ENCODE measurements around the gene VEZT.
"Not testable (repeated sequence)": the region's sequence is repeated elsewhere in the genome, so short reads cannot be mapped to it uniquely, and the experiment has no call there.

Gene VEZT

DNA sequence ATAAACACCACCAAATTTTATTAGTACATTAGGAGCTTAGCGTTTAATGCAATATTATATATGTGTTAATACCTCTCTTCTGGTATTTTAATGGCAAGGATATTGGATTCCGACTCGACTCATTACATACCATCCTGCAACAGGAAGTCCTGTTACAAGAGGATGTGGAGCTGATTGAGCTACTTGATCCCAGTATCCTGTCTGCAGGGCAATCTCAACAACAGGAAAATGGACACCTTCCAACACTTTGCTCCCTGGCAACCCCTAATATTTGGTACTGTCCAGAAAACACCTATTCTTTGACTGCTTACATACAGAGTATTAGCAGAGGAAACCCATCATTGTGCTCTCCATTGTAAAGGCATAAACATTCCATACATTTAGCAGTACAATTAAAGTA is 45.2 kb downstream of the VEZT start:
- no peak for DNase-seq

DNA sequence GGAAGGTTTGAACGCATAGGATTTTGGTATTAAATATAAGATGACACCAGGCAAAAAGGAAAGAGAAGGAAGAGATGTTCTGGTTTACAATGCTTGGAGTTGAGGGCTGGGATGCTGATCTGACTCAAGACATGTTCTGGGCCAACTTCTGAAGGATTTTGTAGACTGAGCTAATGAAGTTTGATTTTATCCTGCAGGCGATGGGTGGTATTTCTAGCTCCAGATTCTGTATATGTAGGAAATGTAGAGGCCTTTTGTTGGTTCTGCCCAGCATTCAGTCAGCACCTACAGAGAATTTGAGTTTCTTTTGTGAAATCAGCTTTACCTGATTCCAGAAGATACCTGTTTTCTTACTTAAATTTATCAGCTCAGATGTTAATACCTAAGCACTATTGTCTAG is 48.2 kb downstream of the VEZT start:
- DNase-seq: no peak

DNA sequence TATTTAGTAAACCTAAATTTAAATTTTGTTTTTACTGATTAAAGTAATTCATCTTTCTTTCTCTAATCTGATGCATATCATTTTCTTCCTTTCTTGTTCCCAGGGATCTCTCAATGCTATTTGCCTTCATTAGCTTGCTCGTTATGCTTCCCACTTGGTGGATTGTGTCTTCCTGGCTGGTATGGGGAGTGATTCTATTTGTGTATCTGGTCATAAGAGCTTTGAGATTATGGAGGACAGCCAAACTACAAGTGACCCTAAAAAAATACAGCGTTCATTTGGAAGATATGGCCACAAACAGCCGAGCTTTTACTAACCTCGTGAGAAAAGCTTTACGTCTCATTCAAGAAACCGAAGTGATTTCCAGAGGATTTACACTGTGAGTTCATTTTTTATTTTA is 48.6 kb downstream of the VEZT start:
- no peak for DNase-seq

DNA sequence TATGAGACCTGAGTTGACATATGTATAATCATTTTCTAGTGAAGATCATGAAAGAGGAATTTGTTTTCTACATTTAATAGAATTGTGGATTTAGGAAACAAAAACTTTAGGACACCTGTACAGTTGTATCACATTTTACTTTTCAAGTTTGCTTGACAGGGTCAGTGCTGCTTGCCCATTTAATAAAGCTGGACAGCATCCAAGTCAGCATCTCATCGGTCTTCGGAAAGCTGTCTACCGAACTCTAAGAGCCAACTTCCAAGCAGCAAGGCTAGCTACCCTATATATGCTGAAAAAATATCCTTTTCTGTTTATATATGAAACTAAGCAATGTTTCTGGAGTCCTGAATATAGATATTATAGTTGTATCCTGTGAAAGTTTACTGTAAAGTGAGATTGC is 52.3 kb downstream of the VEZT start:
- no peak for DNase-seq

DNA sequence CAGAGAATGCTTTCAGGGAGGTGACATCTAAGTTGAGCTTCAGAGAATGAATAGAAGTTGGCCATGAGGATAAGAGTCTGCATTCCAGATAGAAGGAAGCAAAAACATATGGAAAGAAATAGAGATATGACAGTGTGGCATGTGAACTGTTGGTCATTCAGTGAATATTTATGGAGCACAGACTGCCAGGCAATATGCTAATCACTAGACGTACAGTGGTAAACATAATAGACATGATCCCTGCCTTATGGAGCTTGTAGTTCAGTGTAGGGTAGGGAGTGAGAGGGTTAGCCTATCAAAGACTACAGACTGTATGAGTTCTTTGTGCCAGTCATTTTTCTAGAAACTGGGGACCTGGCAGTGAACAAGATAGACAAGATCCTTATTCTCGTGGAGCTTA is 53.9 kb downstream of the VEZT start:
- no peak for DNase-seq

DNA sequence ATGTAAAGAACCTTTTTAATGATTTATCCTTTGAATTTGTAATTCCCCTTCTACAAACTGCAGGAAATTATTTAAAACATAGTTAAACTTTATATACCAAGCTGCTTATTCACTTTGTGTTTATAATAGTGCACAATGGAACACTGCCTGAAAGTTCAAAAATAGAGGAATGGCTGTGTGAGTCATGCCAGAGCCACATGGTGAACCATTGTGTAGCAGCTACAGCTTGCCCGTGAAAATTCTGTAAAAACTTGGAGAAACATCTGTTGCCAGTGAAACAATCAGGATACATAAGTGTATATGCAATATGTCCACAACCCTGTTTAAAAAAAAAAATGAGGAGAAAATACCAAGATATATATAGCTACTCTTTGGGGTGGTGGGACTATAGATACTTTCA is 59.5 kb downstream of the VEZT start:
- DNase-seq: no peak

DNA sequence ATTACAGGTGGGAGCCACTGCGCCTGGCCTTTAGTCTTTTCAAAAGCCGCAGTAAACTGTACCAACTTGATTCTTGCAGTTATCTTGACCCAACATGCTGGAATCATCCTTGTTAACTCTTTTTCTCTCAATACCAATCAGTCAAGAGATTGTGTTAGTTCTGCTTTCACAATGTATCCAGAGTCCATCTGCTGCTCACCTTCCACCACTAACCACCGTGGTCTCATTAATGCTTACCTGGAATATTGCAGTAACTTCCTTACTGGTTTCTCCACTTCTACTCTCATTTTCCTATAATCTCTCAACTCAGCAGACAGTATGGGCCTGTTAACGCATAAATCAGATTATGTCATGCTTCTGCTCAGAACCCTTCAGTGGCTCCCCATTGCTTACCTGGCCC is 62.2 kb downstream of the VEZT start:
- DNase-seq: no peak

GRCh38 chr12:95282266-95282665 is 64.7 kb downstream of the VEZT start:
- no peak for DNase-seq

- no peak for DNase-seq
Measured at GRCh38 chr12:95283371-95283770, 65.8 kb downstream of the VEZT start.

DNA sequence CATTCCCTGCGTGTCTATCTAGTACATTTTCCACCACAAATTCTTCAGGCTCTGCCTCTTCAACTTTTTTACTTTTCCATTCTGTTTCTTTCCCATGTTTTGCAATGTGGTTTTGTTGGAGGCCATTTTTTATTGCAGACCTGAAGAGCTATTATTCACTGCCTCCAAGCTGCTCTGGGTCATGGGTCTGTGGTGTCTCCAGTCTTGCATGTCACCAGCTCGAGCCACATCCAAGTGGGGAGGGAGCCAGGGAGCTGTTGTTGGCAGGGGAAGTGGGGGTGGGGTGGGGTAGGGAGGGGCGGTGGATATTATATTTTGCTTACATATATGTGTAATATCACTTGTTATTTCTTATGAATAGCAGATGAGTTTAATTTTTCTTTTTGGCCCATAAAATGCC is 69.1 kb downstream of the VEZT start:
- no peak for DNase-seq

DNA sequence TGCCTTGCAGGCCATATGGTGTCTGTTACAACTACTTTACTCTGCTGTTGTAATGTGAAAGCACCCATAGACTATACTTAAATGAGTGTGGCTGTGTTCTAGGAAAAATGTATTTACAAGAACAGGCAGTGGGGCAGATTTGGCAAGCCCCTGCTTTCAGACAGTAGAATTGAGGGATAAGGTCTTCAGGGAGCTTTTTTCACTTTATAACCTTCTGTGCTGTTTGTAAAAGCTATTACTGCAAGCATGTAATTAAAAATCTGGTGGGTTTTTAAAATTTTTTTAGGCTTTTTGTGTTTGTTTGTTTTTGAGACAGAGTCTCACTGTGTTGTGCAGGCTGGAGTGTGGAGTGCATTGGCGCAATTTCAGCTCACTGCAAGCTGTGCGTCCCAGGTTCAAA is 73.9 kb downstream of the VEZT start:
- no peak for DNase-seq

DNA sequence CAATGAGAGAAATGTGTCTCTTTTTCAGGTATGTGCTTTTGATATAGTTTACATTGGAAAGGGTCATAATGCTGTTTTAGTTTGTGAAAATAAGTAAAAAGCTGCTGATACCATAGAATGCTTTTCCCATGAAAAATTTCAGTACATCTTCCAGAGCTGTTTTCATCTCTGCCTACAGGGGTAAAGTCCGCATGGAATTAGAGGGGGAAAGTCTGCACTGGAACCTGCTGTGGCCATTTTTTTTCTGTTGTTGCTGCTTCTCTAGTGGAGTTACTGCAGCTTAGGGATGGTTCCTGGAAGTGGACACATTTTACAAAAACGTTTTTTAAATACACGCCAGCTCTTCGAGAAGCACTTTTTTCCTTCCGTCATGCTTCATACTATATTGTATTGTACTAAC is 81.3 kb downstream of the VEZT start:
- DNase-seq: no peak

- DNase-seq: no peak
Measured at GRCh38 chr12:95300286-95300685, 82.7 kb downstream of the VEZT start.

- DNase-seq: no peak
Measured at GRCh38 chr12:95303476-95303875, 85.9 kb downstream of the VEZT start.

DNA sequence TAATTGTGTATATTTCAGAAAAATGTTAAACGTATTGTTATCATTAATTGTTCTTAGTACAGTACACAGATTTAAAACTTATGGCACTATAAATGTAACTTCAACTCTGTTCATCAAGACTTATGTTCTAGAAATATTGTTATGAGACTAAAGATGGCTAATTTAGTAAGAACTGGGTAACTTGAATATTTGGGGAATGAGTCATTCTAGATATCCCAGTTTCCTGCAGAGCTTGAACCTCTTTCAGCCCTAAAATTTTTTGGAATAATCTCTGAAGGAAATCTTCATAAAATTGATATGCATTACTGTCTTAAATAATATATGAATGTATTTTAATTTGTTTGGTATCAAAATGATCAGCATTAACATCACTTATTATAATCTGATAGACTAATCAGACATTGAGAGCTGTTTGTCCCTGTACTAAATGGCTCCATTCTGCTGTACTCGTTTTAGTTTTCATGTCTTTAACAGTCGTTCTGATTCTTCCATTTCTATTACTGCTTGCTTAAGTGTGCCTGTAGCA is 87.1 kb downstream of the VEZT start:
- no peak for DNase-seq

DNA sequence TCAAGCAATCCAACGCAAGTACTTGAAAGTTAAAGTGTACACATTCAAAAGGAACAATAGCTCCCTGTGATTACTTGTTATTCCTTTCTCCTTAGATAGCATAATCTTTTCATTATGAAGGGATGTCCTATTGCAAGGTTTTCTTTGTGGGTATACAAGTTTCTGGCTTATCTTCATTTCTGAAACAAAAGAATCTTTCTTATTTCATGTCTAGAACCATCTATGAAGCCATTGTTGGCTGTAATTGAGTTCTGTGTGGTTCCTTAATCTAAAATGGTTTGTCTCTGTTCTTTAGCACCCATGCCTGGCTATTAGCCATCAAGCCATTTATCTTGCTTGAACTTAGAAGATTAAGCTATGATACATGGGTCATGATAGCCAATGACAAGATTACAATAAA is 95.0 kb downstream of the VEZT start:
- DNase-seq: no peak

GRCh38 chr12:95314756-95315155 is 97.1 kb downstream of the VEZT start:
- DNase-seq: not testable (repeated sequence)

DNA sequence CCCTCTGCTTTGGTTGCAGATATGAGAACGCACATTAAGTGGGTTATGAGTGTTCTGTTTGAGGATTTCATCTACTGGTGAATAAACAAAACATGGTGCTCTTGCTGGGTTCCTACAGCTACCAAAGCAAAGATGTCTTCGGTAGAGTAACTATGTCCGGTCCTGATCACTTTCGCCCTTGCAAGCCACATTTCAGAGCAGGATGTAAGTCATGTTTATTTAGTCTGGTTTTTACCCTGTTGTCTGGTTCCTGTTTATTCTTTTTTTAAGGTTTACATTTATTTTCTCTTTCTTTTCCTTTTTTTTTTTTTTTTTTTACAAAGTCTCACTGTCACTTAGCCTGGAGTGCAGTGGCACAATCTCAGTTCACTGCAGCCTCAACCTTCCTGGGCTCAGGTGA is 99.2 kb downstream of the VEZT start:
- DNase-seq: no peak

GRCh38 chr12:95318071-95318545 is 100.5 kb downstream of the VEZT start:
- no peak for DNase-seq

DNA sequence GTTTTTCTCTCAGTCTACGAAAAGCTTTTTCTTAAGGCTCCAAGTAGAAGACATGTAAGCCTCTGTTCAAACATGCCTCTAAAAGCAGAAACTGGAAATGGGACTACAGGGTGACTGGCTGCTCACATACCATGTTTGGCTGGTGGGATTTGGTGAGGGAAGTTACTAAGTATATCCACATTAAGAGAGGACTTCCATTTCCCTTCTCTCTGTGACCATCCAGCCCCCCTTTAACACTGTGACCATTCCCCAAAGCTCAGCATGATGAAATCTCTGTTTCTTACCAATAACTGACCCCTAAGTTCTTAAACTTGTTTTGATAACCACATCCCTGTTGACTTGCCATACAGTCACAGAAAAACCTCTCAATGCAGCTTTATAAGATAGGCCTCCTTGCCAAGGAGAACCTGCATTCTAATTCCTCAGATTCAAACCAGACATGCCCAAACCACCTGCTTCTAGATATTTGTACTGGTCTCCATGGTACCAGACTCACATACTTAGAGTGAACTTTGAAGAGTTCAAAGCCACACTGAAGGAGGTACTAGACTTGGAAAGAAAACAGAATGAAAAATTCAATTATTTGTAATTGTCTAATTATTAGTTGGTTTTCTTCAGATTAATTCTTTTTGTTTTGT is 102.2 kb downstream of the VEZT start:
- no peak for DNase-seq

DNA sequence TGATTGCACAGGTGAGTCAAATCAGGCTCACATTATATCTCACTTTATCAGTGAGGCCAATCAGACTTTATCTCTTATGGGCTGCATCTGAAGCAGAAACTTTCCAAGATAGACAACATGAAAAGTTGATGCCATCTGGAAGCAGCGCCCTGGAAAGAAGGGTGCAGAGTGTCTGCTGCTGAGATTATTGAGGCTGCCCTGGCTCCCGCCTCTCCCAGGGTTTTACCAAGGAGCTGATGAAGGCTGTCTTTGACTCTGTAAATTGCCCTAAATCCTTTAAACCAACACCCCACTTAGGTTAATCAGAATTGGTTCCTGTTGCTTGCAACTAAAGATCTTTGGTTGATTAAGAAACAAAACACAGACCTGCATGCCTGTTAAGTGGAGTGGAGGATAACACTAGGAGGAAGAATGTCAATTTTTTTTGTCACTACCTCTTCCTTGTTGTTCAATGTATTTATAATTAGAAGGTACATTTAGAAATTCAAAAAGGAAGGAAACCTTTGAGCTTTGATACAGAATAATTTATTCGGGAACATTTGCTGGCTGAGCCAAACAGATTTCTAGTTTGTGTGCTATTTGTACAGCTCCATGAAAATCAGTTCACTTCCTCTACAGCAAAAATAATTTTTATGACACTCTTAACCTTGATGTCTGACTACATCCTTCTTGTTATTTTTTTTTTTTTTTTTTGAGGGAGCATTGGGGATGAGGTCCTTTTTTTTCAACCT is 104.1 kb downstream of the VEZT start:
- no peak for DNase-seq

- no peak for DNase-seq
Measured at GRCh38 chr12:95322326-95322725, 104.7 kb downstream of the VEZT start.

DNA sequence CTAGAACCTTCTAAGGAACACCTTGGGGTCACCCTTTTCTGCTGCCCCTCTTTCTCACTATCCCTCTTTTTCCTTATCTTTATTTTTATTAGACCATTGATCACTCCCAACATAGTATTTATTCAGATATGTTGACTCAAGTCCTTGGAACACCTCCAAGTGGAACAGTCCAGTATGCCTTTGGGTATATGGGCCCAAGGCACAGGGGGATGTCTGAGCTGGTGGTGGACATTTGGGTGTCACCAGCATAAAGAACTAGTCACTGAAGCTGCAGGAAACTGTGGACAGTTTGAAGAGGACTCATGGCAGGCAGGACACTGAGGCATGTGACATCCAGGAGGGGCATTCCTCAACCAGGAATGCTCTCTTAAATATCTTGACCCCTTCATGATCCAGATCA is 105.6 kb downstream of the VEZT start:
- no peak for DNase-seq

- not testable (repeated sequence) for DNase-seq
Measured at GRCh38 chr12:95324246-95324645, 106.6 kb downstream of the VEZT start.

- no peak for DNase-seq
Measured at GRCh38 chr12:95325501-95325900, 107.9 kb downstream of the VEZT start.

Data from activated CD4-positive, CD25-positive, alpha-beta regulatory T cell (primary cell).